Adrenal gland (tissue), 5 donors: ENCODE measurements around the gene INAFM2.

Experiments used
- POLR2A ChIP-seq, 2 donors: fragments of 450-650 bp; IDR thresholded peaks; one replicate each; pipeline ENCODE4 v1.6.1; 2017; ENCODE audit warnings: antibody characterized with exemption in 2 of 2, mild to moderate bottlenecking in 2 of 2, moderate library complexity in 1 of 2
- TF ChIP-seq, protein P1 (sequence below), 6 experiments: fragments of 450-650 bp in 4 of 6; fragments of 200-600 bp in 2 of 6; sonication (generic) in 1 of 6; IDR thresholded peaks; 1 replicate in 5 of 6; 2 replicates in 1 of 6; pipeline versions ENCODE4 v1.5.1 to v1.8.0; 2016 to 2021; ENCODE audit warnings: antibody characterized with exemption in 6 of 6, mild to moderate bottlenecking in 2 of 6, moderate library complexity in 1 of 6
- donor health status: DM: no; HTN: no; CAD: no.

DNA sequence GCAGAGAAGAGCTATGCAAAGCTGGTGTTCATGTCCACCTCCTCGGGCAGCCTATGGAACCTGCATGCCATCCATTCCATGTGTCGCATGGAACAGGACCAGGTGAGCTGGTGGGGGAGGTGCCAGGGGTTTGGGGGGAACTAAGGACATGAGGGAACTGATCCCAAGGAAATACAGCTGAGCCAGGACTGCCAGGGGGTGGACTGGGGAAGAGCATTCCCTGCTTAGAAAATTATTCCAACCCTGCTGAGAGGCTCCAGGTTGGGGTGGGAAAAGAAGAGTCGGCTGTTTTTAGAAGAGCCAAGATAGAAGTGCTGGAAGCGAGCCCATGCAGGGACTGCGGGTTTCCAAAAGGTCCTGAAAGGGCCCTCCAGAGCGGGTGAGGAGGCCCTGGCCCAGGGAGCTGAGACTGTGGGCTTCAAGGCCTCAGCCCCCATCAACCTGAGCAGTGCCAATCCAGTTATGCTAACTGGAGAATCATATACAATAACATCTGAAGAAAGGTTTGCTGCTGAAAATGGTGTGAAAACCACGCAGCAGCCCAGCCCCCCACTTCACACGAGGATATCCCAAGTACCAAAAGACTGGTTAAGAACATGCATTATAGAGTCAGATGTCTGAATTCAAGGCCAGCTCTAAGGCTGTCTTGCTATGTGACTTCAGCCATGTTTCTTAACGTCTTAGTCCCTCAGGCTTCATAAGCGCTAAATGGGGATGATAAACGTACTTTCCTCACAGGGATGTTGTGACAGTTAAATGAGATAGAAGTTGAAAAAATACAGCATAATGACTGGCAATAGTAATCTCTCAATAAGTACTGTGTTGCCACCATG is 42.3 kb downstream of the INAFM2 start:
- TF ChIP-seq, protein P1, sequence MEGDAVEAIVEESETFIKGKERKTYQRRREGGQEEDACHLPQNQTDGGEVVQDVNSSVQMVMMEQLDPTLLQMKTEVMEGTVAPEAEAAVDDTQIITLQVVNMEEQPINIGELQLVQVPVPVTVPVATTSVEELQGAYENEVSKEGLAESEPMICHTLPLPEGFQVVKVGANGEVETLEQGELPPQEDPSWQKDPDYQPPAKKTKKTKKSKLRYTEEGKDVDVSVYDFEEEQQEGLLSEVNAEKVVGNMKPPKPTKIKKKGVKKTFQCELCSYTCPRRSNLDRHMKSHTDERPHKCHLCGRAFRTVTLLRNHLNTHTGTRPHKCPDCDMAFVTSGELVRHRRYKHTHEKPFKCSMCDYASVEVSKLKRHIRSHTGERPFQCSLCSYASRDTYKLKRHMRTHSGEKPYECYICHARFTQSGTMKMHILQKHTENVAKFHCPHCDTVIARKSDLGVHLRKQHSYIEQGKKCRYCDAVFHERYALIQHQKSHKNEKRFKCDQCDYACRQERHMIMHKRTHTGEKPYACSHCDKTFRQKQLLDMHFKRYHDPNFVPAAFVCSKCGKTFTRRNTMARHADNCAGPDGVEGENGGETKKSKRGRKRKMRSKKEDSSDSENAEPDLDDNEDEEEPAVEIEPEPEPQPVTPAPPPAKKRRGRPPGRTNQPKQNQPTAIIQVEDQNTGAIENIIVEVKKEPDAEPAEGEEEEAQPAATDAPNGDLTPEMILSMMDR (IDR thresholded peaks at IDR 0.05), result no peak
- TF ChIP-seq POLR2A (IDR thresholded peaks at IDR 0.05), result no peak
